GM21825 (cell line): ENCODE measurements around the gene SYCP2.

Experiments
- ATAC-seq: cut with Tn5 transposase; IDR thresholded peaks from one replicate; pipeline ENCODE4 v1.9.1; 2021; ENCODE audit warnings: mild to moderate bottlenecking, moderate library complexity; ENCODE audit not compliant: unreplicated experiment

Gene SYCP2

GRCh38 chr20:59823030-59823423, 110.4 kb downstream of the SYCP2 start:
- ATAC-seq = no peak

GRCh38 chr20:59822291-59823029, 111.0 kb downstream of the SYCP2 start:
- no peak for ATAC-seq

- no peak for ATAC-seq
Measured at GRCh38 chr20:59821788-59822187, 111.6 kb downstream of the SYCP2 start.

- no peak for ATAC-seq
Measured at GRCh38 chr20:59821201-59821600, 112.2 kb downstream of the SYCP2 start.

GRCh38 chr20:59820204-59821041, 113.0 kb downstream of the SYCP2 start:
- no peak for ATAC-seq

- ATAC-seq = no peak
Measured at GRCh38 chr20:59819496-59820203, 113.8 kb downstream of the SYCP2 start.

GRCh38 chr20:59818911-59819310, 114.5 kb downstream of the SYCP2 start:
- no peak for ATAC-seq

GRCh38 chr20:59817846-59818615, 115.4 kb downstream of the SYCP2 start:
- ATAC-seq = no peak

GRCh38 chr20:59817406-59817805, 116.0 kb downstream of the SYCP2 start:
- no peak for ATAC-seq

GRCh38 chr20:59816146-59816738, 117.2 kb downstream of the SYCP2 start:
- no peak for ATAC-seq

- ATAC-seq = no peak
Measured at GRCh38 chr20:59814840-59815340, 118.5 kb downstream of the SYCP2 start.

- ATAC-seq = no peak
Measured at GRCh38 chr20:59813948-59814839, 119.2 kb downstream of the SYCP2 start.
